Activated B cell treated with CpG ODN at 0.5 μM for 24 hours (primary cell): ENCODE measurements around the gene MGRN1. TPM values are rescaled to one million over a fixed set of nuclear protein-coding genes. Genes with fewer than 3 reads are reported as not detected.

Experiments used
- ATAC-seq: fragments of 200-7000 bp; cut with Tn5 transposase; one replicate; pipeline ENCODE4 v1.10.0; 2021; ENCODE audit warnings: low read depth, mild to moderate bottlenecking, moderate library complexity
- CTCF ChIA-PET: fragments of 350-600 bp; sonication (Branson Sonifier 250); formaldehyde crosslinking; loops from one replicate; lab custom pipeline; 2021; ENCODE audit warnings: antibody characterized with exemption; lab: Charles Lee
- POLR2A ChIA-PET: fragments of 350-600 bp; sonication (Branson Sonifier 250); formaldehyde crosslinking; loops from one replicate; lab custom pipeline; 2021; ENCODE audit warnings: antibody characterized with exemption; lab: Charles Lee
- DNase-seq: peaks from one replicate; pipeline ENCODE4 v3.0.0; 2022
- H3K27ac Mint-ChIP-seq: one replicate; pipeline ENCODE4 v1.8.0; 2020; ENCODE audit warnings: mixed read lengths
- H3K27me3 Mint-ChIP-seq: one replicate; pipeline ENCODE4 v1.8.0; 2021; ENCODE audit warnings: mixed read lengths
- H3K36me3 Mint-ChIP-seq: one replicate; pipeline ENCODE4 v1.8.0; 2021; ENCODE audit warnings: low read depth, mixed read lengths
- H3K4me1 Mint-ChIP-seq: one replicate; pipeline ENCODE4 v1.8.0; 2021; ENCODE audit warnings: mixed read lengths
- H3K4me3 Mint-ChIP-seq: one replicate; pipeline ENCODE4 v1.8.0; 2020; ENCODE audit warnings: mild to moderate bottlenecking, mixed read lengths
- H3K9me3 Mint-ChIP-seq: one replicate; pipeline ENCODE4 v1.8.0; 2020; ENCODE audit warnings: mixed read lengths
- CTCF ChIP-seq: fragments of 200-600 bp; IDR thresholded peaks from one replicate; pipeline ENCODE4 v1.8.0; 2022; ENCODE audit warnings: antibody characterized with exemption, mild to moderate bottlenecking
- intact Hi-C: fragments of 100-400 bp; cut with micrococcal nuclease; formaldehyde crosslinking; loops from one replicate; pipeline ENCODE4 v1.15.1; 2024
- total RNA-seq: library from RNA; stranded (reverse); gene quantifications from 2 replicates; pipeline ENCODE4 v1.2.3, GENCODE V29; 2022

MGRN1 gene
- total RNA-seq, 1 donor from 2014 or later, result 88.6 TPM

DNA sequence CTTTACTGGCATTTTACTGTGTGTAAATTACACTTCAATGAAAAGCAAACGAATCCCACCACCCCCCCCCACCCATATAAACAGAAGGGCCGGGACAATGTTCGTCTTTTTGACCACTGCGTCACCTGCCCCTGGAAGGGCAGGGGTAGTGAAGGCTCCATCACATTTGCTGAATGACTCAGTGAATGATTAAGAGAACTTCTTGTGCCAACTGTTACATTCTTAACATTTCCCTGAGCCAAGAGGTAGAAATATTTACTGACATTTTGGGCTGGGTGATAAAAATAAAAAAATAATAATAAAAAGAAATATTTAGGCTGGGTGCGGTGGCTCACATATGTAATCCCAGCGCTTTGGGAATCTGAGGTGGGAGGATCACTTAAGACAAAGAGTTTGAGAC, 44.4 kb upstream of the MGRN1 start:
- TF ChIP-seq CTCF, result no peak
- Mint-ChIP-seq H3K4me3 (no peak overlapping the region), H3K4me1 (no peaks in the 10 kb centered on the region), H3K27ac (no peak overlapping the region), H3K9me3 (no peaks in the 10 kb centered on the region), H3K27me3 (peaks cover 3% of the 10 kb centered on the region), H3K36me3 (no peaks in the 10 kb centered on the region)
- CTCF ChIA-PET, result no interaction called here
- ATAC-seq, result no peak
- no peak for DNase-seq
- intact Hi-C loops, result no loop called here
- POLR2A ChIA-PET, result interaction anchor here (0.6 kb wide), 1 partner anchor 395 kb away, joined by 10 read pairs; no protein-coding TSS in a partner anchor

DNA sequence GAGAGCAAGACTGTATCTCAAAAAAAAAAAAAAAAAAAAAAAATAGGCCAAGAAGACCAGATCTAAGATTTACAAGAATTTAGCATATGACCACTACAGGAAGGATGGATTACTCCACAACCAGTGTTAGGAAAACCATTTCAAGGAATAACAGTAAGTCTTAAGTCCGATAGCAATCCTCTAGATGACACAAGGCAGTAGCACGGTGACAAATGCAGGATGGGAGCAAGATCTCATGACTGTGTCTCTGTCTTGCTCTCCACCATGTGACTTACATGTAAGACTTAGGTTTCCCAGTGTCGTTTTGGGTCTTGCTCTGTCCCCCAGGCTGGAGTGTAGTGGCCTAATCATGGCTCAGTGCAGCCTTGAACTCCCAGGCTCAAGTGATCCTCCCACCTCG, 40.7 kb upstream of the MGRN1 start:
- Mint-ChIP-seq H3K4me3 (no peak overlapping the region), H3K27me3 (peaks cover 18% of the 10 kb centered on the region), H3K36me3 (no peaks in the 10 kb centered on the region), H3K27ac (no peak overlapping the region), H3K9me3 (no peaks in the 10 kb centered on the region), H3K4me1 (peaks cover 2% of the 10 kb centered on the region)
- ATAC-seq, result no peak
- no peak for DNase-seq
- intact Hi-C loops, result no loop called here
- ChIA-PET CTCF (interaction anchor here (4.8 kb wide), 1 partner anchor 77 kb away, joined by 45 read pairs; no protein-coding TSS in a partner anchor), POLR2A (no interaction called here)
- TF ChIP-seq CTCF, result no peak

DNA sequence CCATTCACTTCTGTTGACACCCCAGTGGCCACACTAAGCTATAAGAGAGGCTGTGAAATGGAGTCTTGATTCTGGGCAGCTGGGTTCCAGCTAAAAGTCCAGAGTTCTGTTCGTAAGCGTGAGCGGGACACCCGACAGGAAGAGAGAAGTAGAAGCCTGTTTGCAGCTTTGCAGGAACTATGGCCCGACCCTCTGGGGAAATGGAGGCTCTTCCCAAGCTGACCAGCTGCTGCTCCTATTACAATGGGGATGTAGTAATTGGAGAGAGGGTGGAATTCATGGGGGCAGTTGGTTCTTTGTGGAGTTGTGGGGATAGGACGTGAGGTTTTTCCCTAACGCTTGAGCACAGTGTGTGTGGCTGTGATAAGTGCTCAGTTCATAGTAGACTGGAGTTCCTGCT, 38.3 kb upstream of the MGRN1 start:
- Mint-ChIP-seq H3K4me1 (peaks cover 2% of the 10 kb centered on the region), H3K9me3 (no peaks in the 10 kb centered on the region), H3K27me3 (peaks cover 15% of the 10 kb centered on the region), H3K4me3 (no peak overlapping the region), H3K36me3 (no peaks in the 10 kb centered on the region), H3K27ac (no peak overlapping the region)
- no peak for ATAC-seq
- TF ChIP-seq CTCF, result no peak
- DNase-seq, result no peak
- ChIA-PET CTCF (interaction anchor here (0.8 to 4.8 kb wide), 5 partner anchors 10 to 79 kb away, joined by 3 to 45 read pairs (median 3); no protein-coding TSS in a partner anchor), POLR2A (no interaction called here)
- intact Hi-C loops, result no loop called here

GRCh38 chr16:4588386-4588785, 36.2 kb upstream of the MGRN1 start:
- no peak for TF ChIP-seq CTCF
- no peak overlapping the region for H3K27ac Mint-ChIP-seq
- DNase-seq (no peak), ATAC-seq (no peak)
- H3K9me3 Mint-ChIP-seq, result no peaks in the 10 kb centered on the region
- ChIA-PET POLR2A (no interaction called here), CTCF (interaction anchor here (4.8 kb wide), 1 partner anchor 81 kb away, joined by 45 read pairs; no protein-coding TSS in a partner anchor)
- intact Hi-C loops, result no loop called here
- H3K36me3 Mint-ChIP-seq, result no peaks in the 10 kb centered on the region
- no peak overlapping the region for H3K4me3 Mint-ChIP-seq
- peaks cover 15% of the 10 kb centered on the region for H3K27me3 Mint-ChIP-seq
- H3K4me1 Mint-ChIP-seq, result peaks cover 2% of the 10 kb centered on the region

DNA sequence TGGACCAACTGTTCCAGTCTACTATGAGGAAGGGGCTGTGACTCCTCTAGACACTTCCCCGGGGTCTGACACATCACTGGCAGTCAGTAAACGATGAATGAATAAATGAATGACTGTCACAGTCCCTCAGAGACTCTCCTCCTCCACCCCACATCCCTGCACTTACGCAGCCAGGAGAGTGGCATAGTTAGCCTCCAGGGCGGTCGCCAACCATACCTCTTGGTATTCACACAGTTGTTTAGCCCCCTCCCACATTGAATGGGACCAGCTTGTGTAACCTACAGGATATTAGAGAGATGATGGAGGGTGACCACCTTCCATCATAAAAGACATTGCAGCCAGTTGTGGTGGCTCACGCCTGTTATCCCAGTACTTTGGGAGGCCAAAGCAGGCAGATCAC, 35.7 kb upstream of the MGRN1 start:
- H3K27ac Mint-ChIP-seq, result no peak overlapping the region
- CTCF ChIA-PET, result no interaction called here
- DNase-seq (no peak), ATAC-seq (no peak)
- intact Hi-C loops, result no loop called here
- H3K27me3 Mint-ChIP-seq, result peaks cover 15% of the 10 kb centered on the region
- peaks cover 2% of the 10 kb centered on the region for H3K4me1 Mint-ChIP-seq
- no peaks in the 10 kb centered on the region for H3K36me3 Mint-ChIP-seq
- TF ChIP-seq CTCF, result no peak
- H3K9me3 Mint-ChIP-seq, result no peaks in the 10 kb centered on the region
- POLR2A ChIA-PET, result no interaction called here
- no peak overlapping the region for H3K4me3 Mint-ChIP-seq
